DOHH2 (cell line): ENCODE data around the gene SULF2.

Experiments used
- H3F3A ChIP-seq: fragments of 200-600 bp; sonication (generic), shearing (Covaris generic); 2 replicates; pipeline ENCODE4 v1.6.0; 2016; ENCODE audit warnings: antibody characterized with exemption, mild to moderate bottlenecking; ENCODE audit not compliant: control insufficient read depth, insufficient read depth
- H3K27ac ChIP-seq: fragments of 200-600 bp; sonication (generic); 2 replicates; pipeline ENCODE4 v1.5.1; 2014; ENCODE audit warnings: low read depth, mild to moderate bottlenecking, low read length, moderate library complexity
- H3K27me3 ChIP-seq: fragments of 200-600 bp; sonication (generic); 2 replicates; pipeline ENCODE4 v1.6.1; 2014; ENCODE audit warnings: mild to moderate bottlenecking, low read length, mixed read lengths; ENCODE audit not compliant: control insufficient read depth
- H3K36me3 ChIP-seq: fragments of 200-600 bp; sonication (generic); 2 replicates; pipeline ENCODE4 v1.6.1; 2014; ENCODE audit warnings: mild to moderate bottlenecking, low read length, moderate library complexity, mixed read lengths; ENCODE audit not compliant: control insufficient read depth
- H3K4me1 ChIP-seq: fragments of 200-600 bp; sonication (generic); 2 replicates; pipeline ENCODE4 v1.6.1; 2014; ENCODE audit warnings: mild to moderate bottlenecking, low read length, mixed read lengths; ENCODE audit not compliant: control insufficient read depth
- H3K4me2 ChIP-seq: fragments of 200-600 bp; sonication (generic); 2 replicates; pipeline ENCODE4 v1.6.0; 2014; ENCODE audit warnings: mild to moderate bottlenecking, low read length, moderate library complexity
- H3K4me3 ChIP-seq: fragments of 200-600 bp; sonication (generic); 2 replicates; pipeline ENCODE4 v1.5.1; 2014; ENCODE audit warnings: mild to moderate bottlenecking, low read length, mixed read lengths
- H3K79me2 ChIP-seq: fragments of 200-600 bp; sonication (generic); 2 replicates; pipeline ENCODE4 v1.6.1; 2014; ENCODE audit warnings: mild to moderate bottlenecking, low read length, mixed read lengths; ENCODE audit not compliant: control insufficient read depth
- H3K9me2 ChIP-seq: fragments of 200-600 bp; sonication (generic); replicated peaks from 2 replicates; pipeline ENCODE4 v1.6.1; 2014; ENCODE audit warnings: mild to moderate bottlenecking, low read length, mixed read lengths; ENCODE audit not compliant: control insufficient read depth
- H3K9me3 ChIP-seq: fragments of 200-600 bp; sonication (generic); 2 replicates; pipeline ENCODE4 v1.6.1; 2014; ENCODE audit warnings: antibody characterized with exemption, low read length, mixed read lengths; ENCODE audit not compliant: control insufficient read depth, insufficient read depth
- H4K20me1 ChIP-seq: fragments of 200-600 bp; sonication (generic); 2 replicates; pipeline ENCODE4 v1.6.0; 2014; ENCODE audit warnings: low read depth, mild to moderate bottlenecking, antibody characterized with exemption, low read length, moderate library complexity; ENCODE audit not compliant: control insufficient read depth, insufficient read depth
- CTCF ChIP-seq: fragments of 200-600 bp; sonication (generic); IDR thresholded peaks from one replicate; pipeline ENCODE4 v1.5.1; 2014; ENCODE audit warnings: antibody characterized with exemption, mild to moderate bottlenecking, low read depth, low read length; ENCODE audit not compliant: poor library complexity, severe bottlenecking
- EZH2phosphoT487 ChIP-seq: fragments of 200-600 bp; sonication (generic); IDR thresholded peaks from 2 replicates; pipeline ENCODE4 v1.6.1; 2017; ENCODE audit warnings: borderline replicate concordance, mild to moderate bottlenecking, antibody characterized with exemption, low read length, moderate library complexity, mixed read lengths

SULF2 gene

GRCh38 chr20:47783828-47784598, 1.3 kb downstream of the SULF2 start:
- Histone ChIP-seq H3K4me1 (no peaks in the 10 kb centered on the region), H4K20me1 (no peaks in the 10 kb centered on the region), H3K9me3 (no peaks in the 10 kb centered on the region), H3F3A (no peaks in the 10 kb centered on the region), H3K27ac (no peak overlapping the region), H3K4me3 (no peak overlapping the region), H3K36me3 (no peaks in the 10 kb centered on the region), H3K27me3 (peaks cover 19% of the 10 kb centered on the region), H3K4me2 (no peak overlapping the region), H3K9me2 (no peaks in the 10 kb centered on the region), H3K79me2 (no peaks in the 10 kb centered on the region; the same call in 1 of the 2 replicates)
- TF ChIP-seq EZH2phosphoT487 (no peak), CTCF (no peak)

- Histone ChIP-seq H3F3A (no peaks in the 10 kb centered on the region), H3K36me3 (no peaks in the 10 kb centered on the region), H3K4me2 (no peak overlapping the region), H3K4me1 (no peaks in the 10 kb centered on the region), H3K9me2 (no peaks in the 10 kb centered on the region), H3K4me3 (no peak overlapping the region), H3K27ac (no peak overlapping the region), H4K20me1 (no peaks in the 10 kb centered on the region), H3K27me3 (peaks cover 19% of the 10 kb centered on the region), H3K79me2 (no peaks in the 10 kb centered on the region; the same call in 1 of the 2 replicates), H3K9me3 (no peaks in the 10 kb centered on the region)
- TF ChIP-seq EZH2phosphoT487: no peak
- TF ChIP-seq CTCF: no peak
Measured at GRCh38 chr20:47782920-47783552, 2.2 kb downstream of the SULF2 start.

- H3K4me1 ChIP-seq: no peaks in the 10 kb centered on the region
- H3K27ac ChIP-seq: no peak overlapping the region
- TF ChIP-seq EZH2phosphoT487 (no peak), CTCF (no peak)
- no peaks in the 10 kb centered on the region for H3K36me3 ChIP-seq
- H4K20me1 ChIP-seq: no peaks in the 10 kb centered on the region
- peaks cover 16% of the 10 kb centered on the region for H3K27me3 ChIP-seq
- no peaks in the 10 kb centered on the region; the same call in 1 of the 2 replicates for H3K79me2 ChIP-seq
- H3K9me3 ChIP-seq: no peaks in the 10 kb centered on the region
- no peaks in the 10 kb centered on the region for H3K9me2 ChIP-seq
- no peak overlapping the region for H3K4me3 ChIP-seq
- no peaks in the 10 kb centered on the region for H3F3A ChIP-seq
- no peak overlapping the region for H3K4me2 ChIP-seq
Measured at GRCh38 chr20:47782076-47782475, 3.2 kb downstream of the SULF2 start.
